PC-3 (cell line): Measurements from ENCODE around the gene NATD1. TPM values are rescaled to one million over a fixed set of nuclear protein-coding genes. Genes with fewer than 3 reads are reported as not detected.

Source experiments
- ATAC-seq: fragments of 200-7000 bp; cut with Tn5 transposase; 2 replicates; pipeline ENCODE4 v1.9.1; 2020; ENCODE audit warnings: mild to moderate bottlenecking, moderate library complexity
- BruUV-seq: library from RNA; stranded (reverse); fragments of 400-500 nt; replicated peaks from 2 replicates; lab custom pipeline; 2021; lab: Mats Ljungman, UMichigan
- CTCF ChIA-PET: fragments of 300-600 bp; sonication (Branson Sonifier 250); formaldehyde crosslinking; loops from one replicate; lab custom pipeline; 2022; ENCODE audit warnings: antibody characterized with exemption; lab: Charles Lee
- POLR2A ChIA-PET: fragments of 300-600 bp; sonication (Branson Sonifier 250); formaldehyde crosslinking; loops from one replicate; lab custom pipeline; 2022; ENCODE audit warnings: antibody characterized with exemption; ENCODE audit not compliant: unreplicated experiment; lab: Charles Lee
- DNase-seq: peaks from one replicate; pipeline ENCODE4 v3.0.0-alpha.2; 2015
- H2AFZ ChIP-seq: fragments of 300-600 bp; sonication (generic); 2 replicates; pipeline ENCODE4 v1.6.0; 2016; ENCODE audit warnings: antibody characterized with exemption, low read length
- H3F3A ChIP-seq: fragments of 300-600 bp; sonication (generic); one replicate; pipeline ENCODE4 v1.6.0; 2017; ENCODE audit warnings: antibody characterized with exemption, low read length, control low read depth, mild to moderate bottlenecking; ENCODE audit not compliant: unreplicated experiment
- H3K27ac ChIP-seq: fragments of 300-600 bp; sonication (generic); 2 replicates; pipeline ENCODE4 v1.5.1; 2016; ENCODE audit warnings: mild to moderate bottlenecking, low read length
- H3K27me3 ChIP-seq: fragments of 300-600 bp; sonication (generic); 2 replicates; pipeline ENCODE4 v1.6.1; 2016; ENCODE audit warnings: low read length, mixed read lengths
- H3K36me3 ChIP-seq: fragments of 300-600 bp; sonication (generic); 2 replicates; pipeline ENCODE4 v1.6.1; 2016; ENCODE audit warnings: low read depth, mixed run types, low read length, mixed read lengths
- H3K4me1 ChIP-seq: fragments of 300-600 bp; sonication (generic); 2 replicates; pipeline ENCODE4 v1.5.1; 2016; ENCODE audit warnings: low read length; ENCODE audit not compliant: insufficient read depth
- H3K4me2 ChIP-seq: fragments of 300-600 bp; sonication (generic); 2 replicates; pipeline ENCODE4 v1.6.0; 2016; ENCODE audit warnings: low read length
- H3K4me3 ChIP-seq: fragments of 300-600 bp; sonication (generic); 2 replicates; pipeline ENCODE4 v1.5.1; 2016; ENCODE audit warnings: mild to moderate bottlenecking, low read length, mixed read lengths
- H3K79me2 ChIP-seq: fragments of 300-600 bp; sonication (generic); 2 replicates; pipeline ENCODE4 v1.6.1; 2017; ENCODE audit warnings: low read length, mixed read lengths
- H3K9ac ChIP-seq: fragments of 300-600 bp; sonication (generic); 2 replicates; pipeline ENCODE4 v1.6.0; 2016; ENCODE audit warnings: mild to moderate bottlenecking, low read length
- H3K9me2 ChIP-seq: fragments of 300-600 bp; sonication (generic); replicated peaks from 2 replicates; pipeline ENCODE4 v1.6.1; 2016; ENCODE audit warnings: mixed run types, low read length, mixed read lengths
- H3K9me3 ChIP-seq: fragments of 300-600 bp; sonication (generic); 2 replicates; pipeline ENCODE4 v1.6.1; 2016; ENCODE audit warnings: low read length, mixed read lengths
- H4K20me1 ChIP-seq: fragments of 300-600 bp; sonication (generic); 2 replicates; pipeline ENCODE4 v1.6.1; 2016; ENCODE audit warnings: low read length, mixed read lengths
- CTCF ChIP-seq: fragments of 300-600 bp; sonication (generic); conservative IDR thresholded peaks from 2 replicates; pipeline ENCODE4 v1.5.1; 2017; ENCODE audit warnings: antibody characterized with exemption, low read depth, mild to moderate bottlenecking, low read length
- EZH2 ChIP-seq: fragments of 300-600 bp; sonication (generic); IDR thresholded peaks from one replicate; pipeline ENCODE4 v1.6.1; 2017; ENCODE audit warnings: antibody characterized with exemption, mild to moderate bottlenecking, low read length; ENCODE audit not compliant: unreplicated experiment
- EZH2phosphoT487 ChIP-seq: fragments of 300-600 bp; sonication (generic); IDR thresholded peaks from 2 replicates; pipeline ENCODE4 v1.6.1; 2018; ENCODE audit warnings: mild to moderate bottlenecking, antibody characterized with exemption, low read length, borderline replicate concordance
- intact Hi-C: fragments of 100-400 bp; cut with micrococcal nuclease; formaldehyde crosslinking; loops from 2 replicates; pipeline ENCODE4 v1.9.0; 2023
- total RNA-seq: library from RNA; depleted of rRNA; stranded (reverse); fragments of >200 nt; gene quantifications from 2 replicates; pipeline ENCODE4 v1.2.3, GENCODE V29; 2014

Gene NATD1
- total RNA-seq, 1 experiment from 2014 or later, result 0.73 TPM

DNA sequence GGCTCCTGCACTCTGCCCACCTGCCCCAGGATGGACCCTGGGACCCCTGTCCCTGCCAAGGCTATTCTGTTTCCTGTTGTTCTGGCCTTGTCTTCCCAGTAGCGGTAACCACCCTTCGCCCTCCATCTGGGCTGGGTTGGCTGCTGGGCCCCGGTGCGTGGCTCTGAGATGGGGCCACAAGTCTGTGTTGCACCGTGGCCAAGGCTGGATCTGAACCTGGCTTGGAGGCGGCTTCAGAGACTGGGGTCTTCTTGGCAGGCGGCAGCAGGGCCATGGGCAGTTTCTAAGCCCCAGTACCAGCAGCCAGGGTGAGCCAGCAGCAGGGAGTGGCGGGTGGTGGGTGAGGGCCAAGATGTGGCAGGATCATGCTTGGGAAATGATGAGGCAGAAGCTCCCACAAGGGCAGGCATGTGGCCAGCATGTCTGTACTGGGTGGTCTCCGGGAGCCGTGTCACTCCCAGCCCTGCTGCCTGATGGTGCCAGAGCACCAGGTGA, 43.9 kb upstream of the NATD1 start:
- no peak overlapping the region for H2AFZ ChIP-seq
- H3K27ac ChIP-seq, result no peak overlapping the region
- H3K36me3 ChIP-seq, result peaks cover 27% of the 10 kb centered on the region
- TF ChIP-seq EZH2phosphoT487, result no peak
- no peak for TF ChIP-seq CTCF
- TF ChIP-seq EZH2, result no peak
- ATAC-seq (no peak), DNase-seq (no peak)
- H3K9ac ChIP-seq, result no peak overlapping the region
- H3K9me2 ChIP-seq, result no peaks in the 10 kb centered on the region
- H3K4me1 ChIP-seq, result no peaks in the 10 kb centered on the region
- no peak overlapping the region for H3K4me3 ChIP-seq
- intact Hi-C loops, result no loop called here
- H3K9me3 ChIP-seq, result no peaks in the 10 kb centered on the region
- H3F3A ChIP-seq, result no peaks in the 10 kb centered on the region
- H3K27me3 ChIP-seq, result no peaks in the 10 kb centered on the region
- H3K79me2 ChIP-seq, result peaks cover 54% of the 10 kb centered on the region
- no peak overlapping the region for H3K4me2 ChIP-seq
- BruUV-seq, result no TSS peak
- ChIA-PET POLR2A (no interaction called here), CTCF (no interaction called here)
- H4K20me1 ChIP-seq, result peaks cover 65% of the 10 kb centered on the region

- peak; percentile 28; the same call in 1 of the 2 replicates for ATAC-seq
- Histone ChIP-seq H3K9ac (no peak overlapping the region), H2AFZ (no peak overlapping the region), H3K9me3 (no peaks in the 10 kb centered on the region), H3K36me3 (peaks cover 30% of the 10 kb centered on the region), H3K27me3 (no peaks in the 10 kb centered on the region), H3K79me2 (peaks cover 61% of the 10 kb centered on the region), H3K4me3 (no peak overlapping the region), H4K20me1 (peaks cover 72% of the 10 kb centered on the region), H3K4me1 (no peaks in the 10 kb centered on the region), H3K9me2 (no peaks in the 10 kb centered on the region), H3K27ac (no peak overlapping the region), H3F3A (no peaks in the 10 kb centered on the region), H3K4me2 (no peak overlapping the region)
- POLR2A ChIA-PET, result no interaction called here
- BruUV-seq, result no TSS peak
- no peak for TF ChIP-seq EZH2
- no peak for TF ChIP-seq CTCF
- TF ChIP-seq EZH2phosphoT487, result no peak
- intact Hi-C loops, result no loop called here
- DNase-seq, result no peak
- CTCF ChIA-PET, result no interaction called here
Observed at GRCh38 chr17:21296097-21297025, 43.2 kb upstream of the NATD1 start.
